GM23248 (cell line): ENCODE data around the gene RASA3. TPM values are rescaled to one million over a fixed set of nuclear protein-coding genes. Genes with fewer than 3 reads are reported as not detected.
"Not testable (repeated sequence)": the region's sequence is repeated elsewhere in the genome, so short reads cannot be mapped to it uniquely, and the experiment has no call there.

Source experiments
- DNase-seq: peaks from one replicate; pipeline ENCODE4 v3.0.0-alpha.2; 2015
- H2AFZ ChIP-seq: fragments of 200-600 bp; sonication (generic); 2 replicates; pipeline ENCODE4 v1.6.1; 2016; ENCODE audit warnings: antibody characterized with exemption
- H3F3A ChIP-seq: fragments of 200-600 bp; sonication (generic); 2 replicates; pipeline ENCODE4 v1.6.1; 2016; ENCODE audit warnings: mild to moderate bottlenecking, antibody characterized with exemption, mixed run types; ENCODE audit not compliant: insufficient read depth
- H3K27ac ChIP-seq: fragments of 200-600 bp; sonication (generic); 2 replicates; pipeline ENCODE4 v1.5.1; 2016; ENCODE audit warnings: mild to moderate bottlenecking
- H3K27me3 ChIP-seq: fragments of 200-600 bp; sonication (generic); replicated peaks from 2 replicates; pipeline ENCODE4 v1.6.1; 2016; ENCODE audit warnings: mild to moderate bottlenecking; ENCODE audit not compliant: insufficient read depth
- H3K36me3 ChIP-seq: fragments of 200-600 bp; sonication (generic); 2 replicates; pipeline ENCODE4 v1.6.1; 2016; ENCODE audit warnings: low read depth, mild to moderate bottlenecking
- H3K4me1 ChIP-seq: fragments of 200-600 bp; sonication (generic); 2 replicates; pipeline ENCODE4 v1.6.1; 2016; ENCODE audit warnings: mild to moderate bottlenecking; ENCODE audit not compliant: insufficient read depth
- H3K4me2 ChIP-seq: fragments of 200-600 bp; sonication (generic); one replicate; pipeline ENCODE4 v1.6.1; 2016; ENCODE audit warnings: mild to moderate bottlenecking; ENCODE audit not compliant: unreplicated experiment
- H3K4me3 ChIP-seq: fragments of 200-600 bp; sonication (generic); 2 replicates; pipeline ENCODE4 v1.5.1; 2016; ENCODE audit warnings: mild to moderate bottlenecking
- H3K79me2 ChIP-seq: fragments of 200-600 bp; sonication (generic); 2 replicates; pipeline ENCODE4 v1.6.1; 2016; ENCODE audit warnings: mild to moderate bottlenecking; ENCODE audit not compliant: insufficient read depth
- H3K9ac ChIP-seq: fragments of 200-600 bp; sonication (generic); 2 replicates; pipeline ENCODE4 v1.6.1; 2016; ENCODE audit warnings: mild to moderate bottlenecking
- H3K9me2 ChIP-seq: fragments of 200-600 bp; sonication (generic); 2 replicates; pipeline ENCODE4 v1.6.1; 2016; ENCODE audit warnings: mixed run types, mild to moderate bottlenecking, moderate library complexity; ENCODE audit not compliant: insufficient read depth
- H3K9me3 ChIP-seq: fragments of 200-600 bp; sonication (generic); one replicate; pipeline ENCODE4 v1.6.1; 2017; ENCODE audit warnings: low read depth
- H4K20me1 ChIP-seq: fragments of 200-600 bp; sonication (generic); 2 replicates; pipeline ENCODE4 v1.6.0; 2016; ENCODE audit not compliant: insufficient read depth
- EZH2 ChIP-seq: fragments of 200-600 bp; sonication (generic); IDR thresholded peaks from 2 replicates; pipeline ENCODE4 v1.6.1; 2018; ENCODE audit warnings: antibody characterized with exemption, mild to moderate bottlenecking; ENCODE audit not compliant: insufficient read depth, poor library complexity, severe bottlenecking
- EZH2phosphoT487 ChIP-seq: fragments of 200-600 bp; sonication (generic); IDR thresholded peaks from 2 replicates; pipeline ENCODE4 v1.6.1; 2018; ENCODE audit warnings: antibody characterized with exemption, moderate library complexity, mild to moderate bottlenecking, low read depth; ENCODE audit not compliant: insufficient read depth
- WGBS, 2 experiments: methylation state at CpG; one replicate each; pipeline ENCODE4 v1.1.6; 2015 to 2017; ENCODE audit warnings: low lambda C conversion rate in 2 of 2, low coverage in 1 of 2; ENCODE audit errors: missing lambda C conversion rate in 2 of 2; 5-methylcytosine and 5-hydroxymethylcytosine counted together
- in situ Hi-C: fragments of 300-500 bp; cut with MboI; formaldehyde crosslinking; loops from 2 replicates; pipeline ENCODE4 v1.15.0; 2020
- polyA plus RNA-seq: library from polyadenylated mRNA; unstranded; fragments of >200 nt; fragmentation: Nextera tagmentation; extraction: Ambion mirVana; gene quantifications from 2 replicates; pipeline ENCODE4 v1.2.1, GENCODE V29; 2016
- total RNA-seq: library from RNA; depleted of rRNA; stranded (reverse); fragments of >200 nt; shearing (Covaris generic); gene quantifications from 2 replicates; pipeline ENCODE4 v1.2.3, GENCODE V29; 2014; rRNA removed

RASA3 gene, protein sequence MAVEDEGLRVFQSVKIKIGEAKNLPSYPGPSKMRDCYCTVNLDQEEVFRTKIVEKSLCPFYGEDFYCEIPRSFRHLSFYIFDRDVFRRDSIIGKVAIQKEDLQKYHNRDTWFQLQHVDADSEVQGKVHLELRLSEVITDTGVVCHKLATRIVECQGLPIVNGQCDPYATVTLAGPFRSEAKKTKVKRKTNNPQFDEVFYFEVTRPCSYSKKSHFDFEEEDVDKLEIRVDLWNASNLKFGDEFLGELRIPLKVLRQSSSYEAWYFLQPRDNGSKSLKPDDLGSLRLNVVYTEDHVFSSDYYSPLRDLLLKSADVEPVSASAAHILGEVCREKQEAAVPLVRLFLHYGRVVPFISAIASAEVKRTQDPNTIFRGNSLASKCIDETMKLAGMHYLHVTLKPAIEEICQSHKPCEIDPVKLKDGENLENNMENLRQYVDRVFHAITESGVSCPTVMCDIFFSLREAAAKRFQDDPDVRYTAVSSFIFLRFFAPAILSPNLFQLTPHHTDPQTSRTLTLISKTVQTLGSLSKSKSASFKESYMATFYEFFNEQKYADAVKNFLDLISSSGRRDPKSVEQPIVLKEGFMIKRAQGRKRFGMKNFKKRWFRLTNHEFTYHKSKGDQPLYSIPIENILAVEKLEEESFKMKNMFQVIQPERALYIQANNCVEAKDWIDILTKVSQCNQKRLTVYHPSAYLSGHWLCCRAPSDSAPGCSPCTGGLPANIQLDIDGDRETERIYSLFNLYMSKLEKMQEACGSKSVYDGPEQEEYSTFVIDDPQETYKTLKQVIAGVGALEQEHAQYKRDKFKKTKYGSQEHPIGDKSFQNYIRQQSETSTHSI
- total RNA-seq: 36.7 and 46.2 TPM in 2 replicates
- polyA plus RNA-seq: 30.0 and 34.3 TPM in 2 replicates

DNA sequence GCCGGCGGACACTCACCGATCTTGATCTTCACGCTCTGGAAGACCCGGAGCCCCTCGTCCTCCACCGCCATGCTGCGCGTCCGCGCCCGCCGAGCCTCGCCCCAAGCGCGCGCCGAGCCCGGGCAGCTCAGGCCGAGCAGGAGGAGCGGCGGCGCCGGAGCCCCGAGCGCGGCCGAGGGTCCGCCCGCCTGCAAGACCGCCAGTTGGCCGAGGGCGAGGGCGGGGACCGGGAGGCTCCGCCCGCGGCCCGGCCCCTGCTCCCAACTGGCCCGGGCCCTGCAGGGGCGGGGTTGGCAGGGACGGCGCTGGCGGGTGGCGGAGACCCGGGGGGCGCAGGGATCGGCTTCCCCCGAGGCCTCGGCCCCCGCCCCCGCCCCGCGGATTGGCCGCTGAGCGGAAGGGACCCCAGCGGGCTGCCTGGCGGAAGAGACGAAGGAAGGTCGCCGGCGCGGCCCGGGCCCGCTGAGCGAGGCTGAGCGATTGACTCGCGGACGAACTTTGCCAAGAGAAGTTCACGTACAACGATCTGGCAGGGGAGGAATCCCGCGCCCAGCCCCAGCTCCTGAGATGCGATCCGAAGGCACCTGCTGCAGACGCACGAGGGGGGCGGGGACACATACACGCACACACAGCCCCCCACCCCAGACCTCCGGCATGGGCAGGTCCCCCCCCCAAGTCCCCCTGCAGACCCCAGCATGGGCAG is at the start of gene RASA3:
TSS of gene RASA3 (minus strand) at position 205 of the 703 bp plus-strand sequence. CDS start at position 71, 134 bp downstream.
- Histone ChIP-seq H4K20me1 (no peaks in the 10 kb centered on the region), H3F3A (peaks cover 31% of the 10 kb centered on the region), H3K9me3 (no peaks in the 10 kb centered on the region), H3K4me2 (peak within 1 kb of the TSS; percentile 90), H3K27ac (peak within 1 kb of the TSS; percentile 96), H2AFZ (peak within 1 kb of the TSS; percentile 38; the same call in 1 of the 2 replicates), H3K4me3 (peak within 1 kb of the TSS; percentile 93), H3K27me3 (no peaks in the 10 kb centered on the region), H3K36me3 (no peaks in the 10 kb centered on the region), H3K79me2 (peaks cover 42% of the 10 kb centered on the region), H3K4me1 (peaks cover 23% of the 10 kb centered on the region), H3K9me2 (no peaks in the 10 kb centered on the region), H3K9ac (peak within 1 kb of the TSS; percentile 96)
- TF ChIP-seq EZH2 (no peak), EZH2phosphoT487 (no peak)
- in situ Hi-C loops: no loop called here
- 2 to 8% methylated on average over 5 to 30 of the region's 81 CpGs for WGBS, 2 experiments
- peak; percentile 91 for DNase-seq

DNA sequence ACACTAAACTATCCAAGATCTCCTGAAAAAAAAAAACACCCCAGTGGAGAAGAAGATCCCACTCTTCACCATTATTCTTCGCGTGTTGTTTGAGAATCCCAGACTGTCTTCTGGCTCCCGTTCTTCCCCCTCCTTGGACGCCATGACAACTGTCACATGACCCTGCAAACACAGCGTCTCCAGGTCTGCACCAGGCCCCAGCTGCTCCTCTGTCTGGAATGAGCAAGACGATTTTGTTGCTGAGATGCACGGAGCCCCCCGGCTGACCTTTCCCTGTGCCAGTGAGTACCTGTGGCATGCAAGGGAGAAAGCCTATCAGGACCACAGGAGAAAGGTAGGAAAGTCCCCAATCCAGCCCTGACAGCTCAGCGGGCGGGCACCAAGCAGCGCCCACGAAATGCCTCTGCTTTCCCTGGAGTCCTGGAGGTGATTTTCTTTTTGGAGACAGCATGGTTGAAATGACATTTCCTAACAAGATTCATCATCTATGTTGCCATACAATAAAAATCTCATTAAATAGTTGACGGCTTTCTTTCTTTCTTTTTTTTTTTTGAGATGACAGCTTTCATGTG is 46.8 kb upstream of the RASA3 start, which contains the start of gene CFAP97D2:
TSS of gene CFAP97D2 (plus strand) at position 171 of the 572 bp plus-strand sequence. CDS start at position 245, 74 bp downstream.
- Histone ChIP-seq H3K79me2 (no peaks in the 10 kb centered on the region), H3K4me1 (no peaks in the 10 kb centered on the region), H3K9me3 (no peaks in the 10 kb centered on the region), H3K9me2 (no peaks in the 10 kb centered on the region), H3K4me2 (no peak within 1 kb of the TSS), H3F3A (no peaks in the 10 kb centered on the region), H2AFZ (no peak within 1 kb of the TSS), H3K27me3 (peaks cover 18% of the 10 kb centered on the region), H3K9ac (no peak within 1 kb of the TSS), H3K36me3 (no peaks in the 10 kb centered on the region), H3K4me3 (no peak within 1 kb of the TSS), H4K20me1 (no peaks in the 10 kb centered on the region), H3K27ac (no peak within 1 kb of the TSS)
- TF ChIP-seq EZH2: no peak
- TF ChIP-seq EZH2phosphoT487: no peak
- 45 to 52% methylated on average over 13 of the region's 13 CpGs for WGBS, 2 experiments
- in situ Hi-C loops: no loop called here
- no peak for DNase-seq

DNA sequence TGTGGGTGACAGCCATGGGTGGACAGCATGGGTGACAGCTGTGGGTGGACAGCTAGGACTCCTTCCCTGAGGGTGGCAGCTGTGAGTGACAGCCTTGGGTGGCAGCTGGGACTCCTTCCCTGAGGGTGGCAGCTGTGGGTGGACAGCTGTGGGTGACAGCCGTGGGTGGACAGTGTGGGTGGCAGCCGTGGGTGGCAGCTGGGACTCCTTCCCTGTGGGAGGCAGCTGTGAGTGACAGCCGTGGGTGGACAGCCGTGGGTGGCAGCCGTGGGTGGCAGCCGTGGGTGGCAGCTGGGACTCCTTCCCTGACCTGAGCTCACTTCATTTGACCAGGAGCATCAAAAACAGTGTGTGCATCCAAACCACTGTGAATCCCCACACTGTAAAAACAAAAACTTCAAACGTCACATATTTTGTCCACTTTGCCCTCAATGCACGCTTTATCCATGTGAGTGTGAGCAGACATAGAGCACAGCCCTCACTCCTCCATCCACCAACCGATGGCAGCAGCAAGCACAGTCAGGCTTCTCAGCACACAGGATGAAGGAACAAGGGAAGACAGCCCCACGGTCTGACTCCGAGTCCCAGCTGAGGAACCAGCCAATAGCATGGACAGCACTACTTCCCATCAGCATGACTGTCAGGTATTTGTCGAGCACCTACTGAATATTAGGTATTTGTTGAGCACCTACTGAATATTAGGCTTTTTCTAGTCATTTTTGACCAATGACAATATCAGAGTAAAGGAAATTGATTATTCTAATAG is 45.0 kb upstream of the RASA3 start:
- Histone ChIP-seq H3K4me2 (no peak overlapping the region), H3K9me3 (no peaks in the 10 kb centered on the region), H2AFZ (no peak overlapping the region), H3K79me2 (no peaks in the 10 kb centered on the region), H3K4me1 (no peaks in the 10 kb centered on the region), H4K20me1 (no peaks in the 10 kb centered on the region), H3F3A (no peaks in the 10 kb centered on the region), H3K27me3 (peaks cover 13% of the 10 kb centered on the region), H3K4me3 (no peak overlapping the region), H3K27ac (no peak overlapping the region), H3K36me3 (no peaks in the 10 kb centered on the region), H3K9ac (no peak overlapping the region), H3K9me2 (no peaks in the 10 kb centered on the region)
- TF ChIP-seq EZH2phosphoT487 (no peak), EZH2 (no peak)
- in situ Hi-C loops: no loop called here
- 44 to 55% methylated on average over 10 to 12 of the region's 12 CpGs for WGBS, 2 experiments
- no peak for DNase-seq

DNA sequence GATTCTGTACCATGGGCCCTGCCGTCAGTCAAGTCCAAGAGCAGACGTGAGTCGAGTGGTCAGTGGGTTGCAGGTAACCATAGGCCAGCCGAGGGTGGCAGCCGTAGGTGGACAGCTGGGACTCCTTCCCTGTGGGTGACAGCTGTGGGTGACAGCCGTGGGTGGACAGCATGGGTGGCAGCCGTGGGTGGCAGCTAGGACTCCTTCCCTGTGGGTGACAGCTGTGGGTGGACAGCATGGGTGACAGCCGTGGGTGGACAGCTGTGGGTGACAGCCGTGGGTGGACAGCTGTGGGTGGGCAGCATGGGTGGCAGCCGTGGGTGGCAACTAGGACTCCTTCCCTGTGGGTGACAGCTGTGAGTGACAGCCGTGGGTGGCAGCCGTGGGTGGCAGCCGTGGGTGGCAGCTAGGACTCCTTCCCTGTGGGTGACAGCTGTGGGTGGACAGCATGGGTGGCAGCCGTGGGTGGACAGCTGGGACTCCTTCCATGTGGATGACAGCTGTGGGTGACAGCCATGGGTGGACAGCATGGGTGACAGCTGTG is 44.0 kb upstream of the RASA3 start:
- H3K9ac ChIP-seq, H3K4me3 ChIP-seq, H4K20me1 ChIP-seq, H3K9me2 ChIP-seq, H3K79me2 ChIP-seq, H2AFZ ChIP-seq, H3K9me3 ChIP-seq, H3K27ac ChIP-seq, H3F3A ChIP-seq, DNase-seq, H3K4me1 ChIP-seq, H3K4me2 ChIP-seq, in situ Hi-C loops, H3K36me3 ChIP-seq: not testable (repeated sequence)
- 71 to 80% methylated on average over 7 to 14 of the region's 14 CpGs for WGBS, 2 experiments
- peaks cover 13% of the 10 kb centered on the region for H3K27me3 ChIP-seq
